H1 (cell line): ENCODE measurements around the gene LRRC56. TPM values are rescaled to one million over a fixed set of nuclear protein-coding genes. Genes with fewer than 3 reads are reported as not detected.

Experiments
- ATF2 ChIP-seq: IDR thresholded peaks from 2 replicates; pipeline ENCODE4 v1.6.1; 2012; ENCODE audit warnings: low read length, inconsistent platforms
- CTBP2 ChIP-seq: IDR thresholded peaks from 2 replicates; pipeline ENCODE4 v1.7.0; 2011; ENCODE audit warnings: borderline replicate concordance, mild to moderate bottlenecking, moderate library complexity, mixed read lengths, low read length; ENCODE audit not compliant: insufficient read depth, insufficient read length
- EGR1 ChIP-seq: IDR thresholded peaks from 2 replicates; pipeline ENCODE4 v1.6.1; 2011; ENCODE audit warnings: low read depth, low read length, borderline replicate concordance
- HDAC6 ChIP-seq: IDR thresholded peaks from one replicate; pipeline ENCODE4 v1.7.1; 2012; ENCODE audit warnings: low read depth, mild to moderate bottlenecking, inconsistent platforms, low read length, moderate library complexity
- RBBP5 ChIP-seq: IDR thresholded peaks from 2 replicates; pipeline ENCODE4 v1.7.1; 2012; ENCODE audit warnings: low read depth, mild to moderate bottlenecking, inconsistent platforms, low read length, moderate library complexity, borderline replicate concordance
- SIX5 ChIP-seq: IDR thresholded peaks from 2 replicates; pipeline ENCODE4 v1.6.1; 2011; ENCODE audit warnings: mild to moderate bottlenecking, low read depth, low read length
- polyA plus RNA-seq, 7 experiments: library from polyadenylated mRNA; depleted of rRNA in 3 of 7; stranded (reverse) in 5 of 7; unstranded in 2 of 7; fragments of >200 nt in 5 of 7; fragments of 200-250 nt in 2 of 7; gene quantifications; 1 replicate in 5 of 7; 2 replicates in 1 of 7; 4 replicates in 1 of 7; pipeline versions ENCODE4 v1.2.1 to v1.2.3, GENCODE V29; 2011 to 2013; ENCODE audit warnings: missing spikeins in 2 of 7, mixed read lengths in 2 of 7
- total RNA-seq: library from RNA; stranded (reverse); fragmentation: NEBNext Ultra II Directional; extraction: Animal tissue kit (Norgen Biotek cat#: 25700); gene quantifications from 2 replicates; pipeline ENCODE4 v1.2.1, GENCODE V29; 2021

LRRC56 gene
- total and polyA plus RNA-seq, 2 of the 8 experiments (the other 6 are each of a cell fraction or from before 2014, with no cell fraction given): 0.94 to 1.9 TPM

GRCh38 chr11:539971-540481, 2.7 kb downstream of the LRRC56 start (continued):
- TF ChIP-seq RBBP5: no peak
- no peak for TF ChIP-seq CTBP2
- TF ChIP-seq SIX5: no peak
- no peak for TF ChIP-seq ATF2
- TF ChIP-seq HDAC6: no peak
- no peak for TF ChIP-seq EGR1
